Activated naive CD4-positive, alpha-beta T cell treated with anti-CD3 and anti-CD28 coated beads, Interleukin-2, amount 50 U/mL, for 24 hours (primary cell): Measurements from ENCODE around the gene GREM1.

Source experiments
- H3K27ac Mint-ChIP-seq: one replicate; pipeline ENCODE4 v1.8.0; 2021; ENCODE audit warnings: mild to moderate bottlenecking, mixed read lengths
- H3K27me3 Mint-ChIP-seq: one replicate; pipeline ENCODE4 v1.8.0; 2021; ENCODE audit warnings: mixed read lengths
- H3K36me3 Mint-ChIP-seq: one replicate; pipeline ENCODE4 v1.8.0; 2021; ENCODE audit warnings: mixed read lengths
- H3K4me1 Mint-ChIP-seq: one replicate; pipeline ENCODE4 v1.8.0; 2021; ENCODE audit warnings: mixed read lengths
- H3K4me3 Mint-ChIP-seq: one replicate; pipeline ENCODE4 v1.8.0; 2021; ENCODE audit warnings: mild to moderate bottlenecking, mixed read lengths
- H3K9me3 Mint-ChIP-seq: one replicate; pipeline ENCODE4 v1.8.0; 2021; ENCODE audit warnings: mixed read lengths

Gene GREM1

DNA sequence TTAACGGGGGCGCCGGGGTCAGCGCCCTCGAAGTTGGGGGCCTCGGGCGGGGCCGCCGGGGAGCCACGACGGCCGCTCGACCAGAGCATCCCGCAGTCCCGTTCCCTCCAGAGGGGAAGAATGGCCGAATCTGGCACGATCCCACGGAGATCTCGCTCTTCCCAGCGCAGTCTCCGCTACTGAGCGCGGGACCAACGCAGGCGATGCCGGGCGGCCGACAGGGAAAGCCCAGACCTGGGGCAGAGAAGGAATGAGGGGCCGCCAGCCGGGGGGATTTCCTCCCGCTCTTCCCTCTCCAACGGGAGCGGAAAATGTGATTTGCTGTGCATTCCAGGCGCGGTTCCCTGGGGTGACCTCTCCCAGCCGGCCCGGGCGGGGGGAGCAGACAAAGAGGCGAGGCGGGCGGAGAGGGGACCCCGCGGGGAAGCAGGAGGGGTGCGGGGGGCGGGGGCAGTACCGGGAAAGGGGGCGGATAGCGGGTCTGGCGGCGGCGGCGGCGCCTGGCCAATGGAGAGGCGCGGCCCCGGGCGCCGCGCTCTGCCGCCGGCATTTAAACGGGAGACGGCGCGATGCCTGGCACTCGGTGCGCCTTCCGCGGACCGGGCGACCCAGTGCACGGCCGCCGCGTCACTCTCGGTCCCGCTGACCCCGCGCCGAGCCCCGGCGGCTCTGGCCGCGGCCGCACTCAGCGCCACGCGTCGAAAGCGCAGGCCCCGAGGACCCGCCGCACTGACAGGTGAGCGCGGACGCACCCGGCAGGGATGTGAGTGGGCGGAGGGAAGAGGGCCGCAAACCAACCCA lies at the start of gene GREM1:
TSS of gene GREM1 (plus strand) at position 579 of the 801 bp plus-strand sequence. CDS start 12,687 bp downstream, outside the sequence.
- H3K36me3 Mint-ChIP-seq: no peaks in the 10 kb centered on the region
- no peak within 1 kb of the TSS for H3K4me3 Mint-ChIP-seq
- H3K4me1 Mint-ChIP-seq: peaks cover 14% of the 10 kb centered on the region
- H3K9me3 Mint-ChIP-seq: no peaks in the 10 kb centered on the region
- H3K27ac Mint-ChIP-seq: peak within 1 kb of the TSS; percentile 30
- peaks cover 49% of the 10 kb centered on the region for H3K27me3 Mint-ChIP-seq

DNA sequence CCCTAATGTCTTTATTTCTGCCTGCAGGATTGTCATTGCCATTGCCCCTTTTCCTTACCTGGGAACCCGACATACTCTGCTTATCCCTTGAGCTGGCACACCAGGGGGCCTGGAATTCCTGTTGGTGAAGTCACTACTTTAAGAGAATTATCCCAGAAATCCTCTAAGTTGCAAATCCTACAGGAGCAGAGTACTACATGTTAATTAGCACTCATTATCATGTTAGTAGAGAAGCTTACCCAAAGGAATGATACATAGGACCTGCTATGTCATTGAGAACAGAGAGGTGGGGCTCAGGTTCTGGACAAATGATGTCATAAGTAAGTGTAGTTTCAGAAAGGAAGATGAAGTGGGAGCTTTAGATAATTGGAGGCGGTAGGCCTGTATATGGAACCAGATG lies 48.9 kb upstream of the GREM1 start:
- H3K9me3 Mint-ChIP-seq: no peaks in the 10 kb centered on the region
- H3K4me1 Mint-ChIP-seq: no peaks in the 10 kb centered on the region
- H3K27ac Mint-ChIP-seq: no peak overlapping the region
- H3K4me3 Mint-ChIP-seq: no peak overlapping the region
- no peaks in the 10 kb centered on the region for H3K27me3 Mint-ChIP-seq
- no peaks in the 10 kb centered on the region for H3K36me3 Mint-ChIP-seq

DNA sequence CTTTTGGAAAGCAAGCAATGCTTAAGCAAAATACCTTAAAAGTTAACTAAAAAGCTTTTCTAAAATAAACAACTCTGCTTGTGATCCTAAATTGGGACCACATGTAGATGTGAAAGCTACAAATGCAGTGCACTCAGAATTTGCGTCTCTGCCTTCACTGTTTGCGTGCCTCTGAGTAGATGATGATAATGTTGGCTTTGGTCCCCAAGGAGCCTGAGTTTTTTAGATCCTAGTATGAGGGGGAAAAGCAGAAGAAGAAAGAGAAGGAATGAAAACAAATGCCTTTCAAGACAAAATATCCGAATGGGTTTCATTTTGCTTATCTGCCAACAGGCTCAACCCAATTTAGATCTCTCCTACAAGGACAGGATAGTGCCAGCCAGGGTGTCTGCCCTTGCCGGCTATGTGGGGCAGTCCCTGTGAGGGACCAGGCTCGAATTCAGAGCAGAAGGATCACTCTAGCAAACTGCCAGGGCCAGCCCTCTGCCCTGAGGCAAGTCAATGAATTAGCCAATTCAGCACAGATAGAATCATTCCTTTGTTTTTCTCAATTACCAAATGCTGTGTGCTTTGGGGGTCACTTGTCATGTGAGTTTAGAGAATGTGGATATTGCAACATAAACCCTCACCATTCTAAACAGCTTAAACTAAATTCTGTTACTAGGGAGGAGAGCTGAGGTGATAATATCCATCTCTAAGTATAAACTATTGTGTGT lies 47.8 kb upstream of the GREM1 start:
- Mint-ChIP-seq H3K36me3 (no peaks in the 10 kb centered on the region), H3K4me3 (no peak overlapping the region), H3K9me3 (no peaks in the 10 kb centered on the region), H3K27me3 (no peaks in the 10 kb centered on the region), H3K4me1 (no peaks in the 10 kb centered on the region), H3K27ac (no peak overlapping the region)

DNA sequence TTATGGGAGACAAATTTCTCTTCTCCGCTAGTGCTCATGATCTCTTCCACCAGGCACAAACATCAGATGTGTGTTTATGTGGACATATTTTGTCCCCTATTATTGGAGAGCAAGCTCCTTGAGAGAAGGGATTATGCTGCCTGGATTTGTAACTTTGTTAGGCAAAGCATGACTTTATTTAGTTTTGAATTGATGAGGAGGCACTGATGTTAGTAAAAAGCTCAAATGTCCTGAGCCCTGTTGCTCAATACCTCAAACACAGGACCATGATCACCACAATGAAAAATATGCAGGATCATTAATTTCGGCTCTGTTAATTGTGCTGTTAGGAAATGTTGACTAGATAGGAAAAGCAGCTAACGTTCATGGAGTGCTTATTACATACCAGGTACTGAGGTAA lies 47.2 kb upstream of the GREM1 start:
- no peak overlapping the region for H3K4me3 Mint-ChIP-seq
- H3K4me1 Mint-ChIP-seq: no peaks in the 10 kb centered on the region
- H3K9me3 Mint-ChIP-seq: no peaks in the 10 kb centered on the region
- H3K36me3 Mint-ChIP-seq: no peaks in the 10 kb centered on the region
- H3K27me3 Mint-ChIP-seq: no peaks in the 10 kb centered on the region
- no peak overlapping the region for H3K27ac Mint-ChIP-seq

DNA sequence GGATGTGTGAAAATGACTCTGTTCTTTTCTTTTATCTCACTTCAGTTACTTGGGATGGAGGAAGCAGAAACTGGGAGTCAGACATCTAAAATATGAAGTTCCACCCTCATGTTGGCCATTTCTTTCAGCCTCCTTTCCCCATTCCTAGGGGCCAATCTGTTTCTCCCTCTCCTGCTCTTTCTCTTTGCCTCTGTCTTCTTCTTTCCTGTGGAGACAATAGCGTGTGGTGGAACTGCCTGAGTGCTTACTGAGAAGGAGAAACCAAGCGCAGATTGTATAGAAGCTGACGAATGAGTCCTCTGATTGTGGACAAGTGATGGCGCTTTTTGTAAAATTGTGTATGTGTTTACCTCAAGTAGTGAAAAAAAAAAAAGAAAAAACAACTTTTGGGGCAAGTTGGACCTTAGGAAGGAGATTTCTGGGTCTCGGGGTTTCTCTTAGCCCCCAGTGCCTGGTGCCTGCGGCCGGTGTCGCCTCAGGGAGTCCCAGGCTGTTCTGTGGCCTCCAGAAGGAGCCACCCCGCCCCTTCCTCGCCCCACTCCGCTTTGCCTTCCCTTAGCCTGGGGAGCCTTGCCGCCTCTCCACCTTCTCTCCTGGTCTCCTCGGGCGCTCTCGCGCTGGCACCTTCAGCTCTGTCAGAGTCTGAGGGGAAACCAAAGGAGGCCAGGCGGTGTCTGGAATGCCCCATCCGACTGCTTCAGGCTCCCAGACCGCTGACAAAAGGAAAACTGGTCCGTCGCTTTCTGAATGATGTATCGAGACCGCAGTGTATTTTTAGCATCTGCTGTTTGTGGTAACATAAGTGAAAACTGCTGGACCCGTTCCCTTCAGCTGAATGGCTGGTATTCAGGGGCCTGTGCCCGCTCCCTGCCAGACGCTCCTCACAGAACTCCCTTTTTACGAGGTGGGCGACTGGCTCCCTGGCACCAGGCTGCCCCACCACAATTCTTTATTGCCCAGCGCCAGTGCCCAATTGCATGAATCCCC lies 46.2 kb upstream of the GREM1 start:
- H3K9me3 Mint-ChIP-seq: no peaks in the 10 kb centered on the region
- H3K27ac Mint-ChIP-seq: no peak overlapping the region
- H3K27me3 Mint-ChIP-seq: no peaks in the 10 kb centered on the region
- H3K4me1 Mint-ChIP-seq: no peaks in the 10 kb centered on the region
- H3K36me3 Mint-ChIP-seq: no peaks in the 10 kb centered on the region
- H3K4me3 Mint-ChIP-seq: no peak overlapping the region

DNA sequence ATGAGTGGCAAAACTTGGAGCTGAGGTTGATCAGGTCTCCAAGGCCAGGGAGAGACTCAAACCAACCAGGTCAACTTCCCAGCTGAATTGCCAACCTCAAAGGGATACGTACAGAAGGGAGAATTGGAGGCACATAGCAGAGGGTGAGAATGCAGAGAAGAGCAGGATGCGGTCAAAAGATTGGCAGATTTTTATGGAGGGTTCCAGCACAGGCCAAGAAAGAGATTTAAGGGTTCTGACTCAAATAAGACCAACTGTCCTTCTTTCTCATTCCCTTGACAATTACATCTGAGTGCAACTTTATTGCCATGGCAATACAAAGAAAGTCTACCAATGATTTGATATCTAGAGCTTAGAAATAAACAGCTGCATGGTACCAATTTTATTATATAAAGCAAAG lies 43.1 kb upstream of the GREM1 start:
- Mint-ChIP-seq H3K27me3 (no peaks in the 10 kb centered on the region), H3K4me1 (no peaks in the 10 kb centered on the region), H3K9me3 (no peaks in the 10 kb centered on the region), H3K27ac (no peak overlapping the region), H3K4me3 (no peak overlapping the region), H3K36me3 (no peaks in the 10 kb centered on the region)

DNA sequence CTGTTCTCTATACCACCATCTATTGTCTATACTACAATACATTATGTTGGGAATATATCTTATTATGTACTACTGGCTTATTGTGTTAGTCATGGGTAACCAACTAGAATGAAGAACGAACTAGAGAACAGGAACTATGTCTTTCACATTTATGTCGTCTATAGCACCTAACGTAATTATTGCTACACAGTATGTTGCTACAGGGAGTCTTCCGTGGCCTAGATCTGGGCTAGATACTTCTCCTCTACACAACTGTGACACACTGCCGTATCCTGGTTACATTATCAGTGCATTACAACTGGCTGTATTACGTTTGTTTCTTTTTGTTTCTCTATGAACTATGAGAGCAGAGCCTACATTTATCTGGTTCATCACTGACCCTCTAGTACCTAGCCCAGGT lies 42.3 kb upstream of the GREM1 start:
- Mint-ChIP-seq H3K9me3 (no peaks in the 10 kb centered on the region), H3K4me3 (no peak overlapping the region), H3K27me3 (peaks cover 2% of the 10 kb centered on the region), H3K4me1 (no peaks in the 10 kb centered on the region), H3K27ac (no peak overlapping the region), H3K36me3 (no peaks in the 10 kb centered on the region)

DNA sequence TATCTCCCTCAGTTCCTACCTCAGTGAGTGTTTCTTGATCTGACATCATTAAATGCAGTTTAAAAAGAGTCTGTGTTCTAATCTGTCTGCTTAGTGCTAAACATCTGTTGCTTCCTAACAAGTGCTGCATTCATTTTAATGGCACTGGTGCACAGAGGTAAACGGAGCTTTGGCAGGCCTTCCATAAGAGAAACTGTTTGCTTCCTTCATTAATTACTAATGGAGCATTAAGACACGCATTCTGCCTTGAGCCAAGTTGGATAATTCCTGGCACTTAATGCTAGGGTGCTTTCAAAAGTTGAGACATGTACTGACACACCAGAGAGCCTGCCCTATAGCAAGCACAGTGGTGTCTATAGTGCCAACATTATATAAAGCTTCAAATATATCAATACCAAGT lies 41.6 kb upstream of the GREM1 start:
- Mint-ChIP-seq H3K27ac (no peak overlapping the region), H3K4me1 (no peaks in the 10 kb centered on the region), H3K36me3 (no peaks in the 10 kb centered on the region), H3K4me3 (no peak overlapping the region), H3K9me3 (no peaks in the 10 kb centered on the region), H3K27me3 (peaks cover 3% of the 10 kb centered on the region)

DNA sequence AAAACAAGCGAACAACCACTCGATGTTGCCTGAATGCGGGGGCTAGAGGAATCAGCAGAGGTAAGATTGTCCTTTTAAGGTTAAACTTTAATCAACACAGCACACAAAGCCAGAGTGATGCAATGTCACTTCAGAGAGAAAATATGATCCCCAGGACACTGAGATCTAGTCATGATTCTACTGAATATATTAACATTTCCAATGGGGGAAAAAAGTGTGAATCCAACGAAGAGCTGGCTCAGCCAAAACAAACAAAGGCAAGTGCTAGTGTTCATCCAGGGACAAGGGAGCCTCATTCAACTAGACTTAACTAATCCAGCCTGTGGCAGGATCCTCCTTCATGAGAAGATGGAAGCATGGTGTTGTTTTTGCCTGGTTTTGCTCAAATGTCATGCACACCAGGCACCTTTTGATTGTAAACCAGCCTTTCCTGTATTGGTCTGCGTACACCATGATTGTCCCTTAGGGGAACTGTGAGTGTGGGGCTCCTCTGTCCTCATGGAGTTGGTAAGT lies 40.5 kb upstream of the GREM1 start:
- Mint-ChIP-seq H3K27me3 (peaks cover 3% of the 10 kb centered on the region), H3K9me3 (no peaks in the 10 kb centered on the region), H3K27ac (no peak overlapping the region), H3K4me1 (no peaks in the 10 kb centered on the region), H3K4me3 (no peak overlapping the region), H3K36me3 (no peaks in the 10 kb centered on the region)

DNA sequence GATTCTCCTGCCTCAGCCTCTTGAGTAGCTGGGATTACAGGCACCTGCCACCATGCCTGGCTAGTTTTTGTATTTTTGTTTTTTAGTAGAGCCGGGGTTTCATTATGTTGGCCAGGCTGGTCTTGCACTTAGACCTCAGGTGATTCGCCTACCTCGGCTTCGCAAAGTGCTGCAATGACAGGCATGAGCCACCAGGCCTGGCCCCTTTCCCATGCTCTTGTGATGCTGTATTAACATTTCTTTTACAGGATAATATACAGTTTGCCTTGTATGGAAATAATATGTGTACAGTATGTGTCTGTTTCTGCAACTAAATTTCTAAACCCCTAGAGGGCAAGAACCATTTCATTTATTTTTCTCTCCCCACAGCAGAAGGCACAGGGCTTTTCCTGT lies 38.5 kb upstream of the GREM1 start:
- no peaks in the 10 kb centered on the region for H3K4me1 Mint-ChIP-seq
- no peak overlapping the region for H3K27ac Mint-ChIP-seq
- H3K4me3 Mint-ChIP-seq: no peak overlapping the region
- H3K9me3 Mint-ChIP-seq: no peaks in the 10 kb centered on the region
- H3K36me3 Mint-ChIP-seq: no peaks in the 10 kb centered on the region
- H3K27me3 Mint-ChIP-seq: peaks cover 3% of the 10 kb centered on the region

DNA sequence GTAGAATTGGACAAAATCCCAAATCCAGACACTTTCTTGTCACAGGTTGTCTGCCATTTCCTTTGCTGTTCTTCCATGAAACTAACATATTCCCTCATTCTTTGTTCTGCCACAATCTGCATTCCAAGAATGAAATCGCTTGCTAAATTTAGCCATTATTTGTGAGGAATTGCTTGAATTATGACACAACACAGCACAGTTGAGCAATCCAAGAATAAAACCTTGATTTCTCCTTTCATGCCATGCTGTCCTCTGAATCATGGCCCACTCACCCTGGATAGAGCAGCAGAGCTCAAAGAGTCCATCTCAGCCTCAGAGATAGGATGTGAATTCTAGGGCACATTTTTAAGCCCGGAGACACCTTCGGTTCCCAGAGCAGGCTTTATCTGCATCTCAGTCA lies 35.2 kb upstream of the GREM1 start:
- Mint-ChIP-seq H3K36me3 (no peaks in the 10 kb centered on the region), H3K27me3 (peaks cover 3% of the 10 kb centered on the region), H3K4me1 (no peaks in the 10 kb centered on the region), H3K27ac (no peak overlapping the region), H3K9me3 (no peaks in the 10 kb centered on the region), H3K4me3 (no peak overlapping the region)

DNA sequence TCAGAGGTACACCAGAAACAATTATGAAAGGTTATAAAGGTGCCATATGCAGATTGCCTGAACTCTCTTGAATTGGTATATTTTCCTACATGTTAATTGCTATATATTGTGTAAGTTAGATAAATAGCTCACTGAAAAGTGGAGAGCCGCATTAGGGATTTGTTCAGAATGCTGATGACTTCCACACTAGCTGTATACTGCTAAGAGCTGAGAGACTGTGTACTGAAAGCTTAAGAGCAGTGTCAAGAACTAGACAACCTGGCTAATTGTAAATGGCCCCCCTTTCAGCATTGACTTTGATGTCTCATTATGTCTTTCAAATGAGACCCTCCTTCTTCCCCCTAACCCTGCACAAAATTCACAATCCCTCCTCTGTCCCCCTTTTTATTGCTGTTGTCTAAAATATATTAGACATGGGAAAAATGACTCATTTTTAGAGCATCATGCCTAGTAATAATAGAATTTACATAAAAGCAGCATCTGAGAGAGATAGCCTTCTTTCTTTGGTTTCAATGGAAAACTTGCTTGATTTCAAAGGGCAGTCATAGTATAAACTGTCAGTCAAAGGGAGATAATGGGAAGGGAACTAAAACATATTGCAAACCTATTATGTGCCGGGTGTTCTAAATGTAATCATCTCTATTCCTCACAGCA lies 34.7 kb upstream of the GREM1 start:
- Mint-ChIP-seq H3K9me3 (no peaks in the 10 kb centered on the region), H3K27ac (no peak overlapping the region), H3K27me3 (peaks cover 4% of the 10 kb centered on the region), H3K4me1 (no peaks in the 10 kb centered on the region), H3K4me3 (no peak overlapping the region), H3K36me3 (no peaks in the 10 kb centered on the region)

DNA sequence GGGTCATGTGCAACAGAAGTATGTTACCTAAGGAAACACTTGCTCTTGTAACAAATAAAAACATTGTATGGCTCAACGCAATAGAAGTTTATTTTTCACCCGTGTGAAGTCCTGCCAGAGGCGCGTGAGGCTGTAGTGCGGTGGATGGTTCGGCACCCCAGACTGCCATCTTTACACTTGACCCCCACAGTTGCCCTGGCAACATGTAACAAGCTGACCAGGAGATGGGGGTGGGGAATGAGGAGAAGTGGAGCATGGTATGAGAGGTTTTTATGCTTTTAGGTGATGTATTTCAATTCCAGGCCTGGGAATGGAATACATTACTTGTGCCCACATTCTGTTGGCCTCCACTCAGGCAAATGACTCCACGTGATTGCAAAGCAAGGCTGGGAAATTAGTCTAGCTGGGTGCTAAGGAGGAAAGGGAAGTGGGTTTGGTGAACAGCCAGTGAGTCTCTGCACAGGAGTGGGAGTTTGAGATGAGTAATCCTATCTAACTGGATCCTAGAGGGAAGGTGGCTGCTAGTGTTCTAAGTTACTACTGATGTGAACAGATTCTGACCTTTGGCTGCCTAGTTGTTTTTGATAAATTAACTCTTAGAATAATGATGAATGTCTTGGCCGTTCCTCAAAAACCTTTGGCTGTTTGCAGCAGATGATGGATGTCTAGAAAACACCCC lies 33.8 kb upstream of the GREM1 start:
- Mint-ChIP-seq H3K27me3 (peaks cover 4% of the 10 kb centered on the region), H3K4me3 (no peak overlapping the region), H3K27ac (no peak overlapping the region), H3K4me1 (no peaks in the 10 kb centered on the region), H3K9me3 (no peaks in the 10 kb centered on the region), H3K36me3 (no peaks in the 10 kb centered on the region)

DNA sequence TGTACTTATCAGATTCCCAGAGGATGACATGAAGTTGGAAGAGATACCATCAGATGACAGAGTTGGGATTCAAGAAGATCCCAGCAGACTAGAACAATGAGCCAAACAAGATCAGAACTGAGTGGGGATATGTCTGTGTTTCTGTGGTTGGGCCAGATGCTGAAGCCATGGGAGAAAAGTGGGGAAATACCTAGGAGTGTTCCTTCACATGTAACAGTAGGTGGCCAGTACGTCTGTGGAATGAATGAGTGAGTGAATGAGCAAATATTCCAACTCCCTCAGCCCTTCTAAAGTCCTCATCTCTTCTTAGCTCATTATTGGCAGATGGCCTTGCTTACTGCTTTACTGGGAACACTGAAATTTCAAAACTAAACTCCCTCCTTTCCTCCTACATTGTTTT lies 32.2 kb upstream of the GREM1 start:
- H3K4me1 Mint-ChIP-seq: no peaks in the 10 kb centered on the region
- no peak overlapping the region for H3K4me3 Mint-ChIP-seq

DNA sequence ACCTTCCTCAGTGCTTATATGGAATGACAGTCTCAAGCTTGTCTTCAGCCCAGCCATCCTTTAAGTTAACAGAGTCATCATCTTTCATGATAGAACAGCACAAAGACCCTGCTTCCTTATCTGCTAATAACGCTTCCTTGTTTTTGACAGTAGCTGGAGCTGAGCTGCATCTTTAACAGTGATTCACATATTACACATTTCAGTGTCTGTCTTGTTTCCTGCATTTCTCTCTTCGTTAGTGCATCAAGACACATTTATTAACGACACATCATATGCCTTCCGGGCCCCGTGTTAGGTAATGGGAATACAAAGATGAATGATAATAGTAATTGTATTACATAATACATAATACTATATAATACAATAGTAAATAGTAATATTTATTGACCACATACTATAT lies 30.2 kb upstream of the GREM1 start:
- H3K4me3 Mint-ChIP-seq: no peak overlapping the region
- H3K4me1 Mint-ChIP-seq: no peaks in the 10 kb centered on the region
- H3K9me3 Mint-ChIP-seq: no peaks in the 10 kb centered on the region
- peaks cover 4% of the 10 kb centered on the region for H3K27me3 Mint-ChIP-seq
- no peak overlapping the region for H3K27ac Mint-ChIP-seq
- H3K36me3 Mint-ChIP-seq: no peaks in the 10 kb centered on the region

More for the DNA sequence above, 32.2 kb upstream of the GREM1 start:
- Mint-ChIP-seq H3K9me3 (no peaks in the 10 kb centered on the region), H3K27ac (no peak overlapping the region), H3K27me3 (peaks cover 4% of the 10 kb centered on the region), H3K36me3 (no peaks in the 10 kb centered on the region)
